LHCN-M2 (cell line): ENCODE results near the gene STK32C. TPM values are rescaled to one million over a fixed set of nuclear protein-coding genes. Genes with fewer than 3 reads are reported as not detected.
"Not testable (repeated sequence)": the region's sequence is repeated elsewhere in the genome, so short reads cannot be mapped to it uniquely, and the experiment has no call there.

Experiments used
- DNase-seq: peaks from one replicate; pipeline ENCODE4 v3.0.0-alpha.2; 2012; ENCODE audit warnings: low read depth
- total RNA-seq: library from RNA; depleted of rRNA; stranded (reverse); fragments of >200 nt; gene quantifications from 2 replicates; pipeline ENCODE4 v1.2.3, GENCODE V29; 2014

The STK32C gene
- total RNA-seq, 1 experiment from 2014 or later, result 12.6 TPM

DNA sequence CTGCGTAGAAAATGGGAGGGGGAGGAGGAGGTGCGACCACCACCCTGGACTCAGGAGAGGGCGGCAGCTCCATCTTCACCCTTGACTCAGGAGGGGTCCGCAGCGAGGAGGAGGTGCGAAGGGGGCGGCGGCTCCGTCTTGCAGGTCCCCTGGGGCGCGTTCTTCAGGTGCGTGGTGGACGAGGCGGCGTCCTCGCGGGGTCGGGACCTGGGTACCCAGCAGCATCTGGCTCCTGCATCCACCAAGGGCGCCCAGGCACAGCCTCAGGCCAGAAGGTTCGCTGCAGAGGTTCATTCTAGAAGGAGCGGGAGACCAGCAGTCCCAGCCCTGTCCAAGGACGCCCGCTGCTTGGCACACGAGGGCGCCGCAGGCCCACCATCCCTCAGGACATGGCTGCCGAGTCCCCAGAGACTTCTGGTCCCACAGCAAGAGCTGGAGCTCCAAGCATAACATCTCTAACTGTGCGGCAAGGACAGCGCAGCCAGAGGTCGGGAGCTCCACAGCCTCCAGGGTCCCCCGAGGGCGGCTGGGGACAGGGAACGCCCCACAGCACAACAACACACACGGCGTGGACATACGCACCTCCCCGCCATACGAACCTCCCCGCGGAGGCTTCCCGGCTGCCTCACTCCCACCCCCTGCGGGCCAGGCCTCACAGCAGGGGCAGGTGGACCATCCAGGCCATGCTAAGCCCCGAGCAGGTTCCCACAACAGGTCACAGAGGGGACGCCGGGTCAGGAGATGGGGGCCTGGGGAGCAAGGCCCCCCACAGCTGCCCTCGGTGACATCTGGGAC is 137.8 kb downstream of the STK32C start:
- no peak for DNase-seq

DNA sequence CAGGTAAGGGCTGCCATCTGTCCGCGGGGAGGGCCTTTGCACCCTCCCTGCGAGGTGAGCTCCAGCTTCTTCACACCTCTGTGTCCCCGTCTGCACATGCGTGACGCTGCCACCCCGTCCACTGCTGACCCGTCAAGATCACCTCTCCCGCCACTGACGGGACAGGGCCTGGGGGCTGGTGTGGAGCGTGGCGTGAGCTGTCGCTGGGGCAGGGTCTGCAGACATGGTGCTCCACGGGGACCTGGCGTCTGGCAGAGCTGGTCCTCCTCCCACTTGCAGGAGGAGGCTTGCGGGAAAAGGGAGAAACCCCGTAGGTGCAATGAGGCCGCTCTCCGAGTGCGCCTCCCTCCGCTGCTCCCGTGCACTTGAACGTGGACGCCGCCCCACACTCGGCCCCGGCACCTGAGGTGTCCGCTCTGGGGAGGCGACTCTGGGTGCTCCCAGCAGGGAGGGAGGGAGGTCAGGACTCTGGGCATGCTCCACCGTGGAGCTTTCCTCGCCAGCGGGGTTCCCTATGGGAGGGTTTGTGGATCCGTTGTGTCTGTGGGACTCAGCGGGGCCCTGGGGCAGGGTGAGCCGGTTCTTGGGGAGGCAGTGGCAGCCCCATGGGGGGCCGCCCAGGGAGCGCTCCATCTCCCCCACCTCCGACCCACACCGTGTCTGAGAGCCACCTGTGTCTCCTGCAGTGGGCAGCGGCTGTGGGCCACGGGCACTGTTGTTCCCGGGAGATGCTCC is 138.6 kb downstream of the STK32C start:
- DNase-seq, result no peak

DNA sequence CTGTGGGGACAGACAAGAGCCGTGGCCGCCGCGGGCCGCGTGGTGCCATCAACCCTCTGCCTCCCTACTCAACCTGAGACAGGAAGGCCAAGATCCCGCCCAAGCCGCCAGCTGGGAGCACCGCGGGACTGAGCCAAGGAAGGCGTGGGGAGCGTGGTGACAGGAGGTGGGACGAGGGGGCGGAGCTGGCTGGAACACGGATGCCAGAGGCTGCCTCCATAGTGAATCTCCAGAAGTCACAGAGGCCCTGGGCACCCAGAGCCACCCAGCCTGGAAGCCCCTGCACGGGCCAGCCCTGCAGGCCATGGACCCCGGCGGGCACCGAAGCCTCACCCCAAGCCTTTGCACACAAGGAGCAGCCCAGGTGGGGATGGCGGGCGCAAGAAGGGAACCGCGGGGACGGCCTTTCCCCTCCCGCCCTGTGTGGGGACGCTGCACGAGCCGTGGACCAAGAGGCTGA is 139.1 kb downstream of the STK32C start:
- DNase-seq, result no peak

DNA sequence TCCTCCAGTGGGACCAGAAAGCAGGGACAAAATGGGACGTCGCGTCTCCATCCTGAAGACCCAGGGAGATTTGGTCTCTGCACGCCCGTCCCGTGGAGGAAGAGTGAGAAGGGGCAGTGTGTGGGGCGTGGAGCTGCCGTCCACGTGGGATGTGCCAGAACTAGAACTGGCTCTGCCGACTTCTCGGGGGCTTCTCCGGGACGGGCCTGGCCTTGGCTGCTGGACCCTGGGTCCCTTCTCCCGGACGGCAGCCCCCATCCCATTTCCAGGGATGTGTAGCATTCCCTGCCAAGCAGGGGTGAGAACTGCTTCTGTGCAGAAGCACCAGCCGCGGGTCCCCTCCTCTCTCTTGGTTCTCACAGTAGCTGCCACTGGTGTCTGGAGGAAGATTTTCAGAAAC is 139.8 kb downstream of the STK32C start:
- DNase-seq, result no peak

DNA sequence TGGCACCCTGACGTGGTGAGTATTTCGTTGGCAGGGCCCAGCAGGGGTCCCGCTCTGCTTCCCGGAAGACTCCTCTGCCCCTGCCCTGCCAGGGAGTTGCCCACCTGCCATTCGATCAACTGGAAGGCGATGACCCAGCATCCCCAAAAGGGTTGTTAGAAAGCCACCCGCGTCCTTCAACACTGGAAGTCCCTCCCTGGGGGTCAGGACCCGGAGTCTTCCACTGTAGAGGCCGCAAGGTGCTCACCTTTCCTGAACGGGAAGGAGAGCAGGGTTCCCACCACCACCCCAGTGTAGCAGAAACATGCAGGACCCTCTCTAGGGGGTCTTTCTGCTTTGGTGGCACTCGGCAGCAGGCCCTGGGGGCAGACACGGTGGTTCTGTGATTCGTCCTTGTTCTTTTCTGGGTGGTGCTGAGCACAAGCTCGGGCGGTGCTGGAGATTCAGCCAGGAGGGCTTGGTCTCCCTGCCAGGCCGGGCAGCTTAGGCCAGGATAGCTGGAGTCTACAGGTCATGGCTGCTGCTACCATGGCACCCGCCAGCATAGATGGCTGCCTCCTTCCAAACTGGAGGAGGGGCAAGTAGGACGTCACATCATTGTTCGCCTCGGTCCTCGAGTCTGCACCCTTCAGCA is 140.6 kb downstream of the STK32C start:
- DNase-seq, result no peak

DNA sequence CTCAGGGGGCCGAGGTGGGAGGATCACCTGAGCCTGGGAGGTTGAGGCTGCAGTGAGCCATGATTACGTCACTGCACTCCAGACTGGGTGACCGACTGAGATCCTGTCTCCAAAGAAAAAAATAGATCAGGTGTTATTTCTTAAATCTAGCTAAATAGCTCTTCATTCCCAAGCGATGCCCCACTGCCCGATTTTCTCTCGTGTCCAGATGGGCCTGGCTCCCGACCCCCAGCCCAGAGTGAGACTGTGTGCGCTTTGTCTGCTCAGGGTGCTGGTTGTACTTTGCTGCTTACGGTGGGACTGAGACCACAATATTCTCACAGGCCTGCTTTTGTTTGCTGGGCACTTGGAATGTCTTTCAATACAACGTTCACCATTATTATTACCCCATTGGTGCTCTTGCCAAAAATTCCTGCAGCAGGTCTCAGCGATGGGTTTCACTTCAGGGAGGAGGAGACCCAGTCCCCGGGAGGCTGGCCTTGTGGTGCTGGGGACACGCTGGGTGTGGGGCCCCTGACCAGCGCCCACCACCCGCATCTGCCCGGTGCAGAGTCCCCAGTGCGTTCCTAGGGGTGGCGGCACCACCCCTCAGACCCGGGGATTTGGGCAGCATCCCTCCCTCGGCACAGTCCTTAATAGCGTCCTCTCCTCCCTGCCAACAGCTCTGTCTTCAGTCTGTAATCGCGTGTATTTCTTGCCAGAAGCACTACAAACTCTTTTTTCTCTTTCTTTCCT is 141.4 kb downstream of the STK32C start:
- DNase-seq, result no peak

DNA sequence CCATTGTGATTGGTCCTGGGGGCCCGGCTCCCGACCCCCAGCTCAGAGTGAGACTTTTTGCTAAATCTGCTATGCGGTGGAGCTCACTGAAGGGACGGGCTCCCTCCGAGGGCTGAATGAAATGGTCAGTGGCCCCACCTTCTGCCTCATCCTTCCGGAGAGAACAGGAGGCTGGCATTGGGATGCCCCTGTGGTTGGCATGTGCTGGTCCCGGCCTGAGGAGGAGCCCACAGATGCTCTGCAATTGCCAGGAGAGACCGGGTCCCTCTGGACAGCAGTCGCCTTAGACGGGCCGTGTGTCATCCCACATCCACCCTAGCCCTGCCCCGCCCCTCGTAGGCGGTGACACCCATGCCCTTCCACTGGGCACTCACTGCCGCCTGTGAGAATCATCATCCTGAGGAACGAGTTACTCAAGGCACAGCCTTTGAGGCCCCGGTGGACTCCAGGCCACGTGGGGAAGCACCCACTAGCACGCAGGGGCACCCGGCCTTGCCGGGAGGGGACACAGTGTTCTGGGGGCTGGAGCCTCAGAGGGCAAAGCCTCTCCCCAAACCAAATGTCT is 142.3 kb downstream of the STK32C start:
- DNase-seq, result no peak

DNA sequence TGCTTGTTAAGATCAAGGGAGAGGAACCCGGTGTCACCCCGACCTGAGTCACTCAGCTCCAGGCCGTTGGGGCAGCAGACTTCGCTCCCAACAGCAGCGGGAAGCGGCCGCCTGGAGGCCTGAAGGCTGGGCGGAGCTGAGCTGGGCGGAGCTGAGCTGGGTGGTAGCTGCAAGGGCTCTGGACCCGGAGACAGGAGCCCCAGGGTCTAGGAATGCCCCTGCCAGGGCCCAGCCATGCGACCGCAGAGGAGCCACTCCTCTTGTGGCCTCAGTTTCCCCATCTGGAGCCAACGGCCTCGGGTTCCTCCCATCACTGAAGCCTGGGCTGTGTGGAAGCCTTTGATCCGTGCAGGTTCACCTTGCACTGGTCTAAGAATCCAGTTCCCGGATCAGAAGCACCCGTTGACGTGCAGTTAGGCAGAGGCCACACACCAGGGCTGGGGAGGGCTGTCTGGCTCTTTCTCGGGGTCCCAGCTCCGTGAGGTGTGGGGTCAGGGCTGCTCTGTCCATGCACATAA is 142.9 kb downstream of the STK32C start:
- no peak for DNase-seq

DNA sequence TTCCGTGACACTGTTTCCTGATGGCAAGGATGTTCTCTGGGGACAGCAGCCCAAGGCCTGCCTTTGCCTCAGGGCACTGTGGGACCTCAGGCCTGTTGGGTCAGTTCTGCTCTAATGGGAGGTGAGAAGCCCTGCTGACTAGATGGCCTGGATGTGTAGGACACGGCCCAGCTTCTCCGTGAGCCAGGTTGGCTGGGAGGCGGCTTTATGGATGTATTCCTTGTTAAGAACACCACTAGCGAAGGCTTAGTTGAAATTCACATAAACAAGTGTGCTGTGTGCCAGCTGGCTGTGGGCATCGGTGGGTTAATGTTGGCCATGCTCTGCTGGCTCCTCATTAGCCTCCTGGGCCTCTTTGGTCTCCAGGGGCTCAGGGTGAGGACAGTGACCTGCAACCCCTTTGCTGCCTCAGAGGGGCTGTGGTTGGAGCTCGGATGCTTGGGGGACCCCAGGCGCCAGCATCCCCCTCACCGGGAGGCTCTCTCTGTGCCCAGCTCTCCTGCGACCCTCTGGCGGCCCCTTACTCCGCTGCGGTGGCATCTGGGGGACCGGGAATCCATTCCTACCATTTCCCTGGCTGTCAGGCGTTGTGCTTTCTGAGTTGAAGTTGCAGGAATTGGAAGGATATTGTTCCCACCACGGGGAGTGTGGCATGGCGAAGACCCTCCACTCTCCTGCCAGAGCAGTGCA is 143.8 kb downstream of the STK32C start:
- no peak for DNase-seq

DNA sequence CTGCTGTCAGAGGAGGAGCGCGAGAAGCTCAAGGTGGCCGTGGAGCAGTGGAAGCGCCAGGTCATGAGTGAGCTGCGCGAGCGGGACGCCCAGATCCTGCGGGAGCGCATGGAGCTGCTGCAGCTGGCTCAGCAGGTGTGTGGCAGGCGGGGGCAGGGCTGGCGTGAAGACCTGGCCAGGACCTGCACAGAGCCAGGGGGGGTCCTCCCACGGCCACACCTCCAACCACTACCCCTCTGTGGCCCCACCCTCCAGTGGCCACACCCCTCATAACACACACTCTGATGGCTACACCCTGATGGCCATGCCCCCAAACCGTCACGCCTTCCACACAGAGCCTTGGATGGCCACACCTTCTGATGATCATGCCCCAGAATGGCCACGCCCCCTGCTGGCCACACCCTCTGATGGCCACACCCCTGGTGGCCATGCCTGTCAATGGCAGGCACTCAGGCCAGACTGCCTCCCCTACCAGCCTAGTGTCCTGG is 144.4 kb downstream of the STK32C start:
- DNase-seq, result no peak

DNA sequence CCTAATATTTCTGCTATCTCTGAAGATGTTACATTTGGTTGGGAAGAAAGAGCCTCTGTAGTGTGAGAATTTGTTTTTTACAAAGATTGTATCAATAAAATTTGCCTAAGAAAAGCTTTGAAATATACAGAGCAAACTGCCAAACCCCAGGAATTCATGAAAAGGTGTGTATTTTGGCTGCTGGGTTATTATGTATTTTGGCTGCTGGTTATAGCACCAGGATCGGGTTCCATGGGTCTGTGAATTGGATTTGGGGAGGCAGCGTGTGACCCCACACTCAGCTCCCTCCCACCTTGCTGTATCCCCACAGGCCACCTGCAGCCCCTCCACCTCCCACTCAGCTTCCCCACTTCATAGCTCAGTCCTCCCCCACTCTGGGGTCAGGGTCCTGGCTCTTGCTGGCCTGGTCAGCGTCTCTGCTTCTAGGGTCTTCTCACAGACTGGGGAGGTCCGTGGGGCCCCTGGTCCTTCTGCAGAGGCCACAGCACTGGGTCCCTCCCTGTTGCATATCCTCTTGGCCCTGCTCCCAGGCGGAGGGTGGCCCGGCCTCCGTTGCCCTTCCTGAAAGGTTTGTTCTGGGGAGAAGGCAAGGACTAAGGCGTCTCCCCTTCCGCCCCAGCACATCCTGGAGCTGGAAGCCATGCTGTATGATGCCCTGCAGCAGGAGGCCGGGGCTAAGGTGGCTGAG is 145.0 kb downstream of the STK32C start:
- no peak for DNase-seq

DNA sequence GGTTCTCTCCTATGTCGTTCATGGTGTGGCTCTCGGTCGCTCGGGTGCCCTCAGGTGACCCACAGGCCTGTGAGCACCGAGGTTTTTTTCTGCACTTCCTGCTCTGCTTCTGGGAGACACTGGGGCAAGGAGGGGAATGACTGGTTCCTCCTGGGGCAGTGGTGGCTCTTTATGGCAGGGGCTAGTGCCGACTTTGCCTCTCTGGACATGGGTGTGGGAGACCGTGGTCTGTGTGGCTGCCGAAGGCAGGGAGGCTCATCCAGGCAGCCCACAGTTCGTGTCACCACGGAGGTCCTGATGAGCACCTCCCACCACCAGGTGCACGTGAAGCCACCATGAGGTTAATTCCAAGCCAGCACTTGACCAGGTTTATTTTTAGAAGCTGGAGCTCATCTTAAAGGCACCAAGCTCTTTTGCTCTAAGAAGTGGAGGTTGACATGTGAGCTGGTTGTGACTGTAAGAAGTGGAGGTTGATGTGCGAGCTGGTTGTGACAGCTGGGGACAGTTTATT is 145.7 kb downstream of the STK32C start:
- DNase-seq, result no peak

DNA sequence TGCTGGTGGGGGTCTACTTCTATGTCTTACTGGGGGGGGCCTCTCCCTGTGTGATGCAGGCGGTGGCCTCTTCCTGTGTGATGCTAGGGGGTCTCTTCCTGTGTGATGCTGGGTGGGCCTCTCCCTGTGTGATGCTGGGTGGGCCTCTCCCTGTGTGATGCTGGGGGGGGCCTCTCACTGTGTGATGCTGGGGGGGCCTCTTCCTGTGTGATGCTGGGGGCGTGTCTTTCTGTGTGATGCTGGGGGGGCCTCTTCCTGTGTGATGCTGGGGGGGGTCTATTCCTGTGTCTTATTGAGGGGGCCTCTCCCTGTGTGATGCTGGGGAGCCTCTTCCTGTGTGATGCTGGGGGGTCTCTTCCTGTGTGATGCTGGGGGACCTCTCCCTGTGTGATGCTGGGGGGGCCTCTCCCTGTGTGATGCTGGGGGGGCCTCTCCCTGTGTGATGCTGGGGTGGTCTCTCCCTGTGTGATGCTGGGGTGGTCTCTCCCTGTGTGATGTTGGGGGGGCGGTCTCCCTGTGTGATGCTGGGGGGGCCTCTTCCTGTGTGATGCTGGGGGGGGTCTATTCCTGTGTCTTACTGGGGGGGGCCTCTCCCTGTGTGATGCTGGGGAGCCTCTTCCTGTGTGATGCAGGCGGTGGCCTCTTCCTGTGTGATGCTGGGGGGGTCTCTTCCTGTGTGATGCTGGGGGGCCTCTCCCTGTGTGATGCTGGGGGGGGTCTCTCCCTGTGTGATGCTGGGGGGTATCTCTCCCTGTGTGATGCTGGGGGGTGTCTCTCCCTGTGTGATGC is 146.7 kb downstream of the STK32C start:
- DNase-seq, result not testable (repeated sequence)

DNA sequence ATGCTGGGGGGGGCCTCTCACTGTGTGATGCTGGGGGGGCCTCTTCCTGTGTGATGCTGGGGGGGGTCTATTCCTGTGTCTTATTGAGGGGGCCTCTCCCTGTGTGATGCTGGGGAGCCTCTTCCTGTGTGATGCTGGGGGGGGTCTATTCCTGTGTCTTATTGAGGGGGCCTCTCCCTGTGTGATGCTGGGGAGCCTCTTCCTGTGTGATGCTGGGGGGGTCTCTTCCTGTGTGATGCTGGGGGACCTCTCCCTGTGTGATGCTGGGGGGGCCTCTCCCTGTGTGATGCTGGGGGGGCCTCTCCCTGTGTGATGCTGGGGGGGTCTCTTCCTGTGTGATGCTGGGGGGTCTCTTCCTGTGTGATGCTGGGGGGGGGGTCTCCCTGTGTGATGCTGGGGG is 147.5 kb downstream of the STK32C start:
- not testable (repeated sequence) for DNase-seq

DNA sequence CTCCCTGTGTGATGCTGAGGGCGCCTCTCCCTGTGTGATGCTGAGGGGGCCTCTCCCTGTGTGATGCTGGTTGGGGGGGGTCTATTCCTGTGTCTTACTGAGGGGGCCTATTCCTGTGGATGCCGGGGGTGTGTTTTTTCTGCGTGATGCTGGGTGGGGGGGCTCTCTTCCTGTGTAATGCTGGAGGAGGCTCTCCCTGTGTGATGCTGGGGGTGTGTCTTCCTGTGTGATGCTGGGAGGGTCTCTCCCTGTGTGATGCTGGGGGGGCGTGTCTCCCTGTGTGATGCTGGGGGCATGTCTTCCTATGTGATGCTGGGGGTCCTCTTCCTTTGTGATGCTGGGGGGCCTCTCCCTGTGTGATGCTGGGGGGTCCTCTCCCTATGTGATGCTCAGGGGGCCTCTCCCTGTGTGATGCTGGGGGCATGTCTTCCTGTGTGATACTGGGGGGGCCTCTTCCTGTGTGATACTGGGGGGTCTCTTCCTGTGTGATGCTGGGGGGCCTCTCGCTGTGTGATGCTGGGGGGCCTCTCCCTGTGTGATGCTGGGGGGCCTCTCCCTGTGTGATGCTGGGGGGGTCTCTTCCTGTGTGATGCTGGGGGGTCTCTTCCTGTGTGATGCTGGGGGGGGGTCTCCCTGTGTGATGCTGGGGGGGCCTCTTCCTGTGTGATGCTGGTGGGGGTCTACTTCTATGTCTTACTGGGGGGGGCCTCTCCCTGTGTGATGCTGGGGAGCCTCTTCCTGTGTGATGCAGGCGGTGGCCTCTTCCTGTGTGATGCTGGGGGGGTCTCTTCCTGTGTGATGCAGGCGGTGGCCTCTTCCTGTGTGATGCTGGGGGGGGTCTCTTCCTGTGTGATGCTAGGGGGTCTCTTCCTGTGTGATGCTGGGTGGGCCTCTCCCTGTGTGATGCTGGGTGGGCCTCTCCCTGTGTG is 148.2 kb downstream of the STK32C start:
- not testable (repeated sequence) for DNase-seq

DNA sequence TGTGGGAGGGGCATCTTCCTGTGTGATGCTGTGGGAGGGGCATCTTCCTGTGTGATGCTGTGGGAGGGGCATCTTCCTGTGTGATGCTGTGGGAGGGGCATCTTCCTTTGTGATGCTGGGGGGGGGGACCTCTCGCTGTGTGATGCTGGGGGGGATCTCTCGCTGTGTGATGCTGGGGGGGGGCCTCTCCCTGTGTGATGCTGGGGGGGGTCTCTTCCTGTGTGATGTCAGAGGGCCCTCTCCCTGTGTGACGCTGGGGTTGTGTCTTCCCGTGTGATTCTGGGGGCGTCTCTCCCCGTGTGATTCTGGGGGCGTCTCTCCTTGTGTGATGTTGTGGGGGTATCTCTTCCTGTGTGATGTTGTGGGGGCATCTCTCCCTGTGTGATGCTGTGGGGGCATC is 148.9 kb downstream of the STK32C start:
- DNase-seq, result no peak

DNA sequence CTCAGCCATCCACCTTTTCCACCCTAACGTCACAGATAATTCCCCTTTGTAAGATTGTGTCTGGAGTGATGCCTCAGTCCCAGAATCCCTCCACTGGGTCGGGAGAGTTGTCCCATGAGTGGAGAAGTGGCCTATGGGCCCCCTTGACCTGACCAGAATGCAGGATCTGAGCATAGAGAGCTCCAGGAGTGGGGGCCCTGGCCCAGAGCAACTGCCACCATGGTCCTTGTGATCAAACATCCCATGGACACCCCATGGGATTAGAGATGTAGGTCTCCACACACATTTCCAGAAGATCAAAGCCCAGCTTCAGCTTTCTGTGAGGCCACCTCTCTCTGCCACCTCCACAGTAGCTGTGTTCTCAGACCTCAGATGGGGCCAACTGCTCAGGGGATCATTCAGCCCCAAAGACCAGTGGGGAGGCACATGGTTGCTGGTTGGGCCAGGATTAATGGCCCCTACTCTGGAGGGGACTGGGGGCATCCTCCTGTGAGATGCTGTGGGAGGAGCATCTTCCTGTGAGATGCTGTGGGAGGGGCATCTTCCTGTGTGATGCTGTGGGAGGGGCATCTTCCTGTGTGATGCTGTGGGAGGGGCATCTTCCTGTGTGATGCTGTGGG is 149.5 kb downstream of the STK32C start:
- DNase-seq, result no peak
